Large intestine (tissue), 3 donors: ENCODE data around the gene VPS72. TPM values are rescaled to one million over a fixed set of nuclear protein-coding genes. Genes with fewer than 3 reads are reported as not detected.

ENCODE experiments used
- DNase-seq, 2 donors: peaks; one replicate each; pipeline versions ENCODE4 v3.0.0 to v3.0.0-alpha.2; 2013
- H3K27ac ChIP-seq: one replicate; pipeline ENCODE4 v1.5.1; 2013; ENCODE audit warnings: low read length
- H3K27me3 ChIP-seq: 2 replicates; pipeline ENCODE4 v1.6.1; 2013; ENCODE audit warnings: low read length; ENCODE audit not compliant: control insufficient read depth, insufficient read depth
- H3K36me3 ChIP-seq: 2 replicates; pipeline ENCODE4 v1.6.1; 2013; ENCODE audit warnings: low read length; ENCODE audit not compliant: control insufficient read depth, insufficient read depth
- H3K4me1 ChIP-seq: one replicate; pipeline ENCODE4 v1.6.1; 2013; ENCODE audit warnings: low read length; ENCODE audit not compliant: control insufficient read depth, insufficient read depth
- H3K4me3 ChIP-seq: one replicate; pipeline ENCODE4 v1.5.1; 2013; ENCODE audit warnings: low read length
- H3K9me3 ChIP-seq: one replicate; pipeline ENCODE4 v1.6.1; 2013; ENCODE audit warnings: mild to moderate bottlenecking, low read depth, low read length, moderate library complexity; ENCODE audit not compliant: control insufficient read depth
- WGBS: methylation state at CpG from one replicate; pipeline ENCODE4 v1.1.5; 2013; ENCODE audit warnings: low lambda C conversion rate; ENCODE audit not compliant: insufficient coverage; 5-methylcytosine and 5-hydroxymethylcytosine counted together
- polyA plus RNA-seq: library from polyadenylated mRNA; unstranded; fragments of 120-200 nt; gene quantifications from one replicate; pipeline ENCODE4 v1.2.1, GENCODE V29; 2013

Gene VPS72
- polyA plus RNA-seq, 1 donor, result 43.7 TPM

DNA sequence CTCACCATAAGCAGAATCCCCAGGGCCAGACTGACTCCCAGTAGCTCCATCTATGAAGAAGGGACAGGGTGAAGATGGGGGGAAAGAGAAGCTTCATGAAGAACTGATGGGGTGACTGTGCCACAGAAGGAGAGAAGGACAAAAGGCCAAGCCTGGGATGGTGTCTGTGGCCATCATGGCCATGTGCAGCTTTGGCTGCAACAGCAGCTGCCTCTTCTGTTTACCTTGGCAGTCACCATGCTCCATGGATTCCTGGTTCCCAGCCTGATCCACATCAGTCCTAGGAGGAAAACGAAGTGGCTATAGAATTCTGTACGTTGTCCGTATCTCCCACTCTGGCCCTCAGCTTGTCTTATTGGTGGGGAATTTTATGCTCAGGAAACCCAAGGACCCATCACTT is 55.6 kb downstream of the VPS72 start:
- Histone ChIP-seq H3K27ac (no peak overlapping the region), H3K9me3 (peaks cover 4% of the 10 kb centered on the region), H3K4me3 (no peak overlapping the region), H3K27me3 (peaks cover 5% of the 10 kb centered on the region), H3K4me1 (peaks cover 10% of the 10 kb centered on the region), H3K36me3 (peaks cover 31% of the 10 kb centered on the region)
- DNase-seq, result no peak
- no CpG with 5 or more reads among the region's 3 CpGs for WGBS

DNA sequence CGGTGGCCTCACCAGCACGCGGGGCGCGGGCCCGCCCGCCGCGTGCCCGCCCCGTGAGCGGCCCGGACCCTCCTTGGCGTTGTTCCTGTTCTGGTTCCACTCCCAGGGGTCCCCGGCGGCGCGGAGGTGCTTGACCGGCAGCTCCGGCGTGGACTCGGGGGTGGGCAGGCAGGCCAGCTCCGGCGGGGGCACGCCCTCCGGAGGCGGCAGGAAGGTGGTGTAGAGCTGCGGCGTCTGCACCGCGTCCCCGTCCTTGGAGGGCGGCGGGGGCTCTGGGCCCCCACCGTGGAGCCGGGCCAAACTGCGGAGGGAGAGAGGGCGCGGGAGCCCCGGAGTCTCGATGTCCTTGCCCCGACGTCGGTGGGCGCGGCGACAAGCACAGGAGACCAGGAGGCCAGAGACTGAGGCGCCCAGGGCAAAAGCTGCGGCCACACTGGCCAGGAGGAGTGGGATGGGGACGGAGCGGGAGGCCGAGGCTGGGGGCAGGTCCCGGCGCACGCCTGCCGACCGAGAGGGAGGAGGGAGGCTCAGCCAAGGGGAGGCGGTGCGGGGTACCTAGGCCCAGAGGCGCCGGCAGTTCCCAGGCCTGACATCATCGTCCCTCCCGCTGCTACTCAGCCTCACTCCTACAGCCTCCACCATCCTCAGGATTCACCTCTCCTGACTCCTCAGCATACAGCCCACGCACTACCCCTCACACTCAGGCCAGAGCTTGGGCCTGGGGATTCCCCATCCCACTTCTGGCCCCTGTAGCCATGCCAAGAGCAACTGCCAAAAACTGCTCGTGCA is 56.8 kb downstream of the VPS72 start:
- Histone ChIP-seq H3K27me3 (peaks cover 5% of the 10 kb centered on the region), H3K27ac (no peak overlapping the region), H3K36me3 (peaks cover 23% of the 10 kb centered on the region), H3K4me3 (no peak overlapping the region), H3K9me3 (peaks cover 4% of the 10 kb centered on the region), H3K4me1 (peaks cover 10% of the 10 kb centered on the region)
- no CpG with 5 or more reads among the region's 65 CpGs for WGBS
- no peak for DNase-seq

DNA sequence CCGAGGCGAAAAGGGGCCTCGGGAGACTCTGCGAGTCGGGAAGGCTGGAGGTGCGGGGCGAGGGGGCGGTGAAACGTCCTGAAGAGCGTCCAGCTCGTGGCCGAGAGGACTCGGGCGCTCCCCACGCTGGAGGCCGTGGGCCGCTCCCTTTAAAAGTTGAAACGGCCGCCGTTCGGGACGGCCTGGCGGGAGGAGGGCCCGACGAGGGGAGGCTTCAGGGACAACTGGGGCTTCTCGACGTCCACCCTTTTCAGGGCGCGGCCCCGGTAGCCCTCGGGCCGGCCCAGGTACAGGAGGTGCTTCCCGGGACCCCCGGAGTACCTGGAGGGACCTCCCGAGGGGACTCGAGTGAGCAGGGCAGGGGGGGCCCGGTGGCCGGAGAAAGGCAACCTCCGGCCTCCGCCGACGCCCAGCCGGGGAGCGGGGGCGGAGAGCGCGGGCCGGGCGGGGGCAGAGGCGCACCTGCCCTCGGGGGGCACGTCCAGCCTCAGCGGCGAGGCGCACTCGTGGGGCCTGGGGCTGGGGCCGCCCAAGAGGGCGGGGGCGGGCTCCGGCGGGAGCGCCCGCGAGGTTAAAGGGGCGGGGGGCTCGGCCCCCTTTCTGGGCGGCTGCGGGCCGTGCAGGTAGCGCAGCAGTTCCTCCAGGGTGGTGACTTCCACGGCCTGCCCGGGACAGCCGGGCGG is 57.5 kb downstream of the VPS72 start:
- peaks cover 4% of the 10 kb centered on the region for H3K9me3 ChIP-seq
- no peak overlapping the region for H3K4me3 ChIP-seq
- H3K27me3 ChIP-seq, result peaks cover 5% of the 10 kb centered on the region
- WGBS, result no CpG with 5 or more reads among the region's 74 CpGs
- DNase-seq, result no peak
- H3K4me1 ChIP-seq, result peaks cover 10% of the 10 kb centered on the region
- H3K27ac ChIP-seq, result no peak overlapping the region
- H3K36me3 ChIP-seq, result peaks cover 16% of the 10 kb centered on the region

DNA sequence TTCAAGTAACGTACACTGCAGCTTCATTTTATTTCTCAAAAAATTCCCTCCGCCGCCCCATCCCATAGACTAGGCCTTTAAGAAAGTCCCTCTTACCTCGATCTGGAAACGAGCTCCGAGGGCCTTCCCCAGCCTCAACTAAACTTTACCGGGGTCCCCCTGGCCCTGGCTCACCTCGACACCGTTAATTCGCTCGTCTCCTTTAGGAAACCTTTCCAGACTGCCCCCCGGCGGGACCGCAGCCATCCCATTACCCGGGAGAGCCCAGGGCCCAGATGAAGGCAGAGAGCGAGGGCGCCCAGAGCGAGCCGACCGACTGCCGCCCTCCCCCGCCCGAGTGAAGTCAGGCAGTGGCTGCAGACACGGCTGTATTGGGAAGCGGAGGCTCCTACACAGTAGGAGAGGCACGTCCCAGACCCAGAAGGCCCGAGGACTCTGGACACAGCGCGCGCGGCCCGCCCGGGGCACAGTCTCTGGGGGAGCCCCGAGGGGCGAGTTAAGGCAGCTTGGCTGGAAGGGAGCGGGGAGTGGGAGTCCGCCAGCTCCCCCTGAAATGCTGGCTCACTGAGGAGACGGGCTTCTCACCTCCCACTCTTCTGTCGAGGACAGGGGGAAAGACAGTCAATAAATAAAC is 58.2 kb downstream of the VPS72 start:
- Histone ChIP-seq H3K36me3 (peaks cover 15% of the 10 kb centered on the region), H3K4me1 (peaks cover 10% of the 10 kb centered on the region), H3K27me3 (peaks cover 5% of the 10 kb centered on the region), H3K9me3 (peaks cover 4% of the 10 kb centered on the region), H3K4me3 (peak overlapping the region; percentile 50), H3K27ac (no peak overlapping the region)
- 22% methylated on average over 1 of the region's 39 CpGs for WGBS
- peak in 1 of 2 donors; percentile 38 for DNase-seq

DNA sequence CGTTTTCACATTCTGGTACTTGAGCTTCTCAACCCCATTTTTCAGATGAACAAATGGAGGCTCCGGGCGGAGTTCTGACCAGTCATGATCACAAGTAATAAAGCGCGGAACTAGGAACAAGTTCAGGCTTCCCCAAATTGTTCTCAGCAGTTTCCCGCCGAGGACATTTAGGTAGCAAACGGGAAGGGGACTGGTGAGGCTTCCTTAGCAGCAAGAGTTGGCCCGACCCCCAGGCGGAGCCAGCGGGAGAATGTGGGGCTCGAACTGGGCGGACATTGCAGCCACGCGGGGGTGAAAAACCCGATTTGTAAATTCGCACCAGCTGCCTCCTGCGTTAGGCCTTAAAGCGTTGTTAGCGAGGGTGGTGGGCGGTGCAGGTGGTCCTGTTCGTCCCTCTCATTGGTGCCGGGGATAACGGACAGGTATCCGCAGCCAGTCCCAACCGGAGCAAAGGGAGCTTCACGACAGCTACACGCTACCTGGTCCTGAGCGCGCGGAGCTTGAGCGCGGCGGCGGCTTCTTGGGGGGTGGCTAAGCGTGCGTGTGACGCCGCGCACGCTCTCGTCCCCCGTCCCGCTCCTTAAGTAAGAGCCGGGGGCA is 58.9 kb downstream of the VPS72 start:
- Histone ChIP-seq H3K9me3 (peaks cover 4% of the 10 kb centered on the region), H3K27ac (no peak overlapping the region), H3K36me3 (peaks cover 8% of the 10 kb centered on the region), H3K4me3 (peak overlapping the region; percentile 50), H3K27me3 (peaks cover 5% of the 10 kb centered on the region), H3K4me1 (peaks cover 10% of the 10 kb centered on the region)
- DNase-seq, result peak; percentile 85 to 93
- 8% methylated on average over 2 of the region's 45 CpGs for WGBS

DNA sequence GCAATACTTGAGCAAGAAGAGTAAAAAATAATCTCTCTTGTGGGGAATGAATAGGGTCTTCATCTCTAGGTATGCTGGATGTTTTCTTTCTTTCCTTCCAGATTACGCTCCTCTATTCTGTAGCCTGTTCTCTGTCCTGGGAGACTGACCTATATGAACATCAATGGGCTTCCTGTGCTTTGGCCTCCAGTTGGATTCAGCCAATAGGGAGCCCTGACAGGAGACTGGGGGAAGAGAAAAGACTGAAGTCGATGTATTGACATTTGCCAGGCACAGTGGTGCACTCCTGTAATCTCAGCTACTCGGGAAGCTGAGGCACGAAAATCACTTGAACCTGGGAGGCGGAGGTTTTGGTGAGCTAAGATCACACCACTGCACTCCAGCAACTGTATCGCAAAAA is 61.2 kb downstream of the VPS72 start:
- Histone ChIP-seq H3K4me3 (no peak overlapping the region), H3K27ac (no peak overlapping the region), H3K9me3 (peaks cover 4% of the 10 kb centered on the region), H3K27me3 (peaks cover 5% of the 10 kb centered on the region), H3K4me1 (peaks cover 10% of the 10 kb centered on the region), H3K36me3 (no peaks in the 10 kb centered on the region)
- DNase-seq, result no peak
- WGBS, result no CpG with 5 or more reads among the region's 6 CpGs

Other genes with a start within 250 kb of the VPS72 start
- gene CERS2, start 215.4 kb downstream of the VPS72 start, polyA plus RNA-seq, result 310 TPM
- gene ANXA9, start 207.9 kb downstream of the VPS72 start, polyA plus RNA-seq, result 3.2 TPM
- 24.5 TPM for gene MINDY1, start 183.3 kb downstream of the VPS72 start, polyA plus RNA-seq
- gene PRUNE1, start 181.7 kb downstream of the VPS72 start, polyA plus RNA-seq, result 25.8 TPM
- 1.3 TPM for gene BNIPL, start 153.6 kb downstream of the VPS72 start, polyA plus RNA-seq
- 7.0 TPM for gene C1orf56, start 142.4 kb downstream of the VPS72 start, polyA plus RNA-seq
- 58.2 TPM for gene CDC42SE1, start 130.6 kb downstream of the VPS72 start, polyA plus RNA-seq
- 17.4 TPM for gene MLLT11, start 129.8 kb downstream of the VPS72 start, polyA plus RNA-seq
- gene GABPB2, start 119.4 kb downstream of the VPS72 start, polyA plus RNA-seq, result 11.6 TPM
- gene SEMA6C, start 43.6 kb downstream of the VPS72 start, polyA plus RNA-seq, result 23.4 TPM
- gene TNFAIP8L2, start 33.5 kb downstream of the VPS72 start, polyA plus RNA-seq, result 5.0 TPM
- gene LYSMD1, start 24.3 kb downstream of the VPS72 start, polyA plus RNA-seq, result 10.7 TPM
- gene SCNM1, start 24.1 kb downstream of the VPS72 start, polyA plus RNA-seq, result 38.7 TPM
- gene TMOD4, start 14.2 kb downstream of the VPS72 start, polyA plus RNA-seq, result 0.64 TPM
- gene PIP5K1A, start 8.4 kb upstream of the VPS72 start, polyA plus RNA-seq, result 32.9 TPM
- 118 TPM for gene PSMD4, start 64.5 kb upstream of the VPS72 start, polyA plus RNA-seq
- 21.3 TPM for gene ZNF687, start 92.1 kb upstream of the VPS72 start, polyA plus RNA-seq
- 51.9 TPM for gene PI4KB, start 137.2 kb upstream of the VPS72 start, polyA plus RNA-seq
- gene RFX5, start 157.1 kb upstream of the VPS72 start, polyA plus RNA-seq, result 41.4 TPM
- gene SELENBP1, start 182.5 kb upstream of the VPS72 start, polyA plus RNA-seq, result 97.9 TPM
- gene PSMB4, start 209.4 kb upstream of the VPS72 start, polyA plus RNA-seq, result 234 TPM